HEK293 (cell line): ENCODE data around the gene GALNT16.

Experiments
- CTCF ChIA-PET: fragments of 350-600 bp; formaldehyde crosslinking; extraction: SDS; loops from one replicate; lab custom pipeline; 2021; ENCODE audit warnings: antibody characterized with exemption; lab: Yijun Ruan, JAX
- POLR2A ChIA-PET: fragments of 300-600 bp; formaldehyde crosslinking; extraction: SDS; loops from one replicate; lab custom pipeline; 2020; ENCODE audit warnings: antibody characterized with exemption, inconsistent platforms; lab: Yijun Ruan, JAX
- H3K27ac ChIP-seq: fragments of 200-500 bp; sonication (Bioruptor generic); 2 replicates; pipeline ENCODE4 v1.5.1; 2014; ENCODE audit warnings: low read depth, low read length, control low read depth, inconsistent platforms; ENCODE audit errors: extremely low read depth
- H3K36me3 ChIP-seq, 2 experiments: fragments of 200-500 bp in 1 of 2; sonication (Bioruptor generic) in 1 of 2; 1 replicate in 1 of 2; 2 replicates in 1 of 2; pipeline ENCODE4 v1.5.1; 2014 to 2017; ENCODE audit warnings: inconsistent platforms in 2 of 2, low read length in 2 of 2; ENCODE audit not compliant: control insufficient read depth in 2 of 2, insufficient read depth in 1 of 2
- H3K4me1 ChIP-seq: fragments of 200-500 bp; sonication (Bioruptor generic); 2 replicates; pipeline ENCODE4 v1.5.1; 2014; ENCODE audit warnings: mild to moderate bottlenecking, low read length, inconsistent platforms; ENCODE audit not compliant: control insufficient read depth, insufficient read depth
- H3K4me3 ChIP-seq: 2 replicates; pipeline ENCODE4 v1.5.1; 2011; ENCODE audit warnings: low read depth, mild to moderate bottlenecking, control low read depth, low read length, moderate library complexity
- H3K9me3 ChIP-seq: fragments of 200-500 bp; sonication (Bioruptor generic); 2 replicates; pipeline ENCODE4 v1.5.1; 2014; ENCODE audit warnings: low read depth, low read length, inconsistent platforms; ENCODE audit not compliant: control insufficient read depth, insufficient read depth
- BCL6B ChIP-seq: fragments of 450-650 bp; formaldehyde crosslinking; IDR thresholded peaks from 2 replicates; pipeline ENCODE4 v1.5.1; 2017; ENCODE audit warnings: missing biosample characterization, missing genetic modification characterization
- CTCF ChIP-seq: fragments of 450-650 bp; formaldehyde crosslinking; IDR thresholded peaks from 2 replicates; pipeline ENCODE4 v1.5.1; 2016; ENCODE audit warnings: missing biosample characterization, missing genetic modification characterization
- EGR2 ChIP-seq: fragments of 450-650 bp; formaldehyde crosslinking; IDR thresholded peaks from 2 replicates; pipeline ENCODE4 v1.5.1; 2016; ENCODE audit warnings: low read depth, missing biosample characterization, missing genetic modification characterization
- INSM2 ChIP-seq: fragments of 450-650 bp; formaldehyde crosslinking; IDR thresholded peaks from 2 replicates; pipeline ENCODE4 v1.5.1; 2016; ENCODE audit warnings: missing biosample characterization, missing genetic modification characterization
- SP7 ChIP-seq: fragments of 450-650 bp; formaldehyde crosslinking; IDR thresholded peaks from 2 replicates; pipeline ENCODE4 v1.5.1; 2016; ENCODE audit warnings: missing biosample characterization, missing genetic modification characterization
- ZBTB10 ChIP-seq: fragments of 450-650 bp; formaldehyde crosslinking; IDR thresholded peaks from 2 replicates; pipeline ENCODE4 v1.5.1; 2016; ENCODE audit warnings: missing biosample characterization, missing genetic modification characterization
- ZNF16 ChIP-seq: fragments of 450-650 bp; formaldehyde crosslinking; IDR thresholded peaks from 2 replicates; pipeline ENCODE4 v1.5.1; 2016; ENCODE audit warnings: low read depth, missing biosample characterization, missing genetic modification characterization
- ZNF211 ChIP-seq: fragments of 450-650 bp; formaldehyde crosslinking; IDR thresholded peaks from 2 replicates; pipeline ENCODE4 v1.5.1; 2016; ENCODE audit warnings: low read depth, missing biosample characterization, missing genetic modification characterization
- ZNF239 ChIP-seq: fragments of 450-650 bp; formaldehyde crosslinking; IDR thresholded peaks from 2 replicates; pipeline ENCODE4 v1.5.1; 2016; ENCODE audit warnings: missing biosample characterization, missing genetic modification characterization
- ZNF24 ChIP-seq: fragments of 450-650 bp; formaldehyde crosslinking; IDR thresholded peaks from 2 replicates; pipeline ENCODE4 v1.5.1; 2016; ENCODE audit warnings: missing biosample characterization, missing genetic modification characterization
- ZNF26 ChIP-seq: fragments of 450-650 bp; formaldehyde crosslinking; IDR thresholded peaks from 2 replicates; pipeline ENCODE4 v1.5.1; 2016; ENCODE audit warnings: missing biosample characterization, missing genetic modification characterization
- ZNF354C ChIP-seq: fragments of 450-650 bp; formaldehyde crosslinking; IDR thresholded peaks from 2 replicates; pipeline ENCODE4 v1.5.1; 2016; ENCODE audit warnings: missing biosample characterization, missing genetic modification characterization, low read depth, borderline replicate concordance
- ZNF549 ChIP-seq: fragments of 450-650 bp; IDR thresholded peaks from 2 replicates; pipeline ENCODE4 v1.5.1; 2018; ENCODE audit warnings: missing biosample characterization, missing genetic modification characterization, mild to moderate bottlenecking, inconsistent platforms, moderate library complexity
- ZNF571 ChIP-seq: fragments of 450-650 bp; formaldehyde crosslinking; IDR thresholded peaks from 2 replicates; pipeline ENCODE4 v1.5.0; 2017; ENCODE audit warnings: missing biosample characterization, missing genetic modification characterization
- ZNF670 ChIP-seq: fragments of 450-650 bp; formaldehyde crosslinking; IDR thresholded peaks from 2 replicates; pipeline ENCODE4 v1.5.1; 2016; ENCODE audit warnings: missing biosample characterization, missing genetic modification characterization, low read depth
- ZNF747 ChIP-seq: fragments of 450-650 bp; formaldehyde crosslinking; IDR thresholded peaks from 2 replicates; pipeline ENCODE4 v1.5.1; 2016; ENCODE audit warnings: missing biosample characterization, missing genetic modification characterization
- ZNF837 ChIP-seq: fragments of 450-650 bp; formaldehyde crosslinking; IDR thresholded peaks from 2 replicates; pipeline ENCODE4 v1.5.1; 2016; ENCODE audit warnings: missing biosample characterization, missing genetic modification characterization

Gene GALNT16

GRCh38 chr14:69366069-69366468, 106.1 kb downstream of the GALNT16 start:
- Histone ChIP-seq H3K4me3 (no peak overlapping the region), H3K27ac (no peak overlapping the region), H3K9me3 (no peaks in the 10 kb centered on the region)
- POLR2A ChIA-PET = no interaction called here
- TF ChIP-seq ZNF24 (tag by site-specific recombination) (peak; percentile 39; the same call in 1 of the 2 replicates), ZNF837 (tag by site-specific recombination) (no peak), ZNF670 (tag by site-specific recombination) (no peak), SP7 (tag by site-specific recombination) (no peak), ZNF26 (tag by site-specific recombination) (no peak), BCL6B (tag by site-specific recombination) (0 out of 2 replicates have a peak, but pooled peaks have one; percentile 59), ZNF16 (tag by site-specific recombination) (no peak)
- TF ChIP-seq, all 188 proteins: peak for 2
- Histone ChIP-seq H3K4me1 (no peaks in the 10 kb centered on the region; the same call in 1 of the 2 replicates), H3K36me3 (no peaks in the 10 kb centered on the region; a peak in 1 of 3 replicates)
- CTCF ChIA-PET = interaction anchor here (0.6 to 2.1 kb wide), 2 partner anchors 19 to 721 kb away, joined by 3 to 8 read pairs; no protein-coding TSS in a partner anchor

GRCh38 chr14:69366761-69367160, 106.8 kb downstream of the GALNT16 start:
- Histone ChIP-seq H3K4me1 (no peaks in the 10 kb centered on the region), H3K4me3 (no peak overlapping the region), H3K36me3 (no peaks in the 10 kb centered on the region; a peak in 1 of 3 replicates), H3K27ac (no peak overlapping the region), H3K9me3 (no peaks in the 10 kb centered on the region)
- TF ChIP-seq INSM2 (tag by site-specific recombination) (no peak), ZNF549 (tag by site-specific recombination) (no peak), ZNF239 (tag by site-specific recombination) (no peak), ZNF354C (tag by site-specific recombination) (no peak), CTCF (tag by site-specific recombination) (no peak), ZNF747 (no peak), EGR2 (tag by site-specific recombination) (no peak), ZNF211 (no peak), ZNF571 (tag by site-specific recombination) (no peak), ZBTB10 (tag by site-specific recombination) (no peak), SP7 (tag by site-specific recombination) (no peak)
- CTCF ChIA-PET = interaction anchor here (2.1 kb wide), 1 partner anchor 20 kb away, joined by 8 read pairs; no protein-coding TSS in a partner anchor
- POLR2A ChIA-PET = no interaction called here
